Lower leg skin (tissue), 4 donors: ENCODE data around the gene VEGFC. TPM values are rescaled to one million over a fixed set of nuclear protein-coding genes. Genes with fewer than 3 reads are reported as not detected.

ENCODE experiments used
- DNase-seq, 2 donors: peaks; one replicate each; pipeline ENCODE4 v3.0.0-alpha.2; 2019; ENCODE audit warnings: low spot score in 2 of 2
- H3K4me3 ChIP-seq: fragments of 200-600 bp; sonication (generic); 2 replicates; pipeline ENCODE4 v1.5.1; 2017; ENCODE audit warnings: mild to moderate bottlenecking, low read depth; ENCODE audit not compliant: poor library complexity, severe bottlenecking
- POLR2A ChIP-seq, 2 donors: fragments of 450-650 bp; IDR thresholded peaks; one replicate each; pipeline ENCODE4 v1.6.1; 2016 to 2017; ENCODE audit warnings: antibody characterized with exemption in 2 of 2, mild to moderate bottlenecking in 1 of 2, moderate library complexity in 1 of 2
- WGBS, 2 donors: methylation state at CpG; one replicate each; pipeline ENCODE4 v1.1.5; 2018; 5-methylcytosine and 5-hydroxymethylcytosine counted together
- intact Hi-C: fragments of 100-400 bp; cut with DNase I; formaldehyde crosslinking; loops from one replicate; pipeline ENCODE4 v1.15.0; 2023; ENCODE audit warnings: low total_unique reads
- total RNA-seq, 4 donors: library from RNA; depleted of rRNA; stranded (reverse); fragments of >200 nt; gene quantifications; one replicate each; pipeline ENCODE4 v1.1.0, GENCODE V29; 2016
- TF ChIP-seq, protein P1 (sequence below), 3 donors: fragments of 450-650 bp; IDR thresholded peaks; one replicate each; pipeline ENCODE4 v1.5.1; 2016; ENCODE audit warnings: antibody characterized with exemption in 3 of 3, mild to moderate bottlenecking in 3 of 3, moderate library complexity in 2 of 3

The VEGFC gene
- total RNA-seq, 4 donors from 2014 or later: 1.4 to 6.1 (median 3.2) TPM

DNA sequence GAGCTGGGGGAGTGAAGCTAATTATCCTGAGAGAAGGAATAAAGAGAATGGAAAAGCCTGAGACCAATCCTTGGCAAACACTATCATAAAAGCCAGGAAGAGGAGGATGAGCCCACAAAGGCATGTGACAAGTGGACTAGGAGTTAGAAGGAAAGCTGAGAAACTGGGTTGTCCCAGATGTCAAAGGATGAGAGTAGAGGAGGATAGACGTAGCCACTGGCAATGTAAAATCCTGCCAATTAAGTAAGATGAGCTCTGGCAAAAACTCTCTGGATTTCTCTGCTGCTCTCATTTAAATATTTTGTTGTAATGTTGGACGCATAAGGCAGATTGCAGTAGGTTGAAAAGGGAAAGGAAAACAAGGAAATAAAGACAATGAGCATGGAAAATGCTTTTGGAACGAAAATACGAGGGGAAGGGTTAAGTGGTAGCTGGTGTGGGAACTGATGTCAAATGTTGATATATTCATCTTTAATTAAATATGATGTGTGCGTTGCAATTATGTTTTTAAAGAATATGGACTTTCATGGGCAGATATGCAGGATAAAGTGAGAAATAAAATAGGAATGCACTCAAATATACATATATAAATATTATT lies 14.2 kb upstream of the VEGFC start:
- WGBS, 2 donors: 76 to 85% methylated on average over 5 of the region's 5 CpGs
- TF ChIP-seq, protein P1, sequence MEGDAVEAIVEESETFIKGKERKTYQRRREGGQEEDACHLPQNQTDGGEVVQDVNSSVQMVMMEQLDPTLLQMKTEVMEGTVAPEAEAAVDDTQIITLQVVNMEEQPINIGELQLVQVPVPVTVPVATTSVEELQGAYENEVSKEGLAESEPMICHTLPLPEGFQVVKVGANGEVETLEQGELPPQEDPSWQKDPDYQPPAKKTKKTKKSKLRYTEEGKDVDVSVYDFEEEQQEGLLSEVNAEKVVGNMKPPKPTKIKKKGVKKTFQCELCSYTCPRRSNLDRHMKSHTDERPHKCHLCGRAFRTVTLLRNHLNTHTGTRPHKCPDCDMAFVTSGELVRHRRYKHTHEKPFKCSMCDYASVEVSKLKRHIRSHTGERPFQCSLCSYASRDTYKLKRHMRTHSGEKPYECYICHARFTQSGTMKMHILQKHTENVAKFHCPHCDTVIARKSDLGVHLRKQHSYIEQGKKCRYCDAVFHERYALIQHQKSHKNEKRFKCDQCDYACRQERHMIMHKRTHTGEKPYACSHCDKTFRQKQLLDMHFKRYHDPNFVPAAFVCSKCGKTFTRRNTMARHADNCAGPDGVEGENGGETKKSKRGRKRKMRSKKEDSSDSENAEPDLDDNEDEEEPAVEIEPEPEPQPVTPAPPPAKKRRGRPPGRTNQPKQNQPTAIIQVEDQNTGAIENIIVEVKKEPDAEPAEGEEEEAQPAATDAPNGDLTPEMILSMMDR (IDR thresholded peaks at IDR 0.05): no peak
- TF ChIP-seq POLR2A (IDR thresholded peaks at IDR 0.05): no peak
- no peak for DNase-seq
- intact Hi-C loops: no loop called here
- H3K4me3 ChIP-seq: no peak overlapping the region

DNA sequence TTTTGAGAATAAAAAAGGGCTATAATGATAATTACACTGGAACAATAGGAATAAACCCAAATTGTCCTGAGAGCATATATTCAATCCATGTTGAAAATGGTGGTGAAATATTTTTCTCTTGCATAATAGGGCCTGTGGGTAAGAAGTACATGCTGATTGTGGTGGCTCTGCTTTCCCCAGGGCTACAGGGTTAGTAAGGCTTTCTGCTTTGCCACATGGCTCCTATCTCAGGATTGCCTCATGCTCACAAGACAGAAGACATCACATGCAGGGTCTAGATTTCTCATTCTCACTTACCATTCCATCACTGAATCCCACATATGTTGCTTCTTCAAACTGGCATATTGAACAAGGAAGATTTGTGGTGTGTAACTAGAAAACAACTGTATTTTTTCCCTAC lies 12.4 kb upstream of the VEGFC start:
- no peak overlapping the region for H3K4me3 ChIP-seq
- intact Hi-C loops: no loop called here
- no peak for DNase-seq
- TF ChIP-seq, protein P1 (IDR thresholded peaks at IDR 0.05): no peak
- TF ChIP-seq POLR2A (IDR thresholded peaks at IDR 0.05): no peak

- TF ChIP-seq, protein P1 (IDR thresholded peaks at IDR 0.05): no peak
- TF ChIP-seq POLR2A (IDR thresholded peaks at IDR 0.05): no peak
- intact Hi-C loops: no loop called here
- no peak for DNase-seq
- no peak overlapping the region for H3K4me3 ChIP-seq
- WGBS, 2 donors: 0 to 25% methylated on average over 2 of the region's 2 CpGs
Measured at GRCh38 chr4:176800891-176801534, 8.3 kb upstream of the VEGFC start.

- intact Hi-C loops: no loop called here
- TF ChIP-seq, protein P1 (IDR thresholded peaks at IDR 0.05): no peak
- no peak for TF ChIP-seq POLR2A (IDR thresholded peaks at IDR 0.05)
- WGBS, 2 donors: 66 to 83% methylated on average over 2 of the region's 2 CpGs
- H3K4me3 ChIP-seq: no peak overlapping the region
- no peak for DNase-seq
Measured at GRCh38 chr4:176799653-176800052, 6.9 kb upstream of the VEGFC start.

GRCh38 chr4:176798540-176798939 lies 5.8 kb upstream of the VEGFC start:
- intact Hi-C loops: no loop called here
- no peak for TF ChIP-seq POLR2A (IDR thresholded peaks at IDR 0.05)
- TF ChIP-seq, protein P1 (IDR thresholded peaks at IDR 0.05): no peak
- DNase-seq: no peak
- 59 to 74% methylated on average over 1 of the region's 1 CpG for WGBS, 2 donors
- no peak overlapping the region for H3K4me3 ChIP-seq

GRCh38 chr4:176795441-176795840 lies 2.7 kb upstream of the VEGFC start:
- no peak for TF ChIP-seq POLR2A (IDR thresholded peaks at IDR 0.05)
- TF ChIP-seq, protein P1 (IDR thresholded peaks at IDR 0.05): no peak
- DNase-seq: no peak
- WGBS, 2 donors: 94 to 100% methylated on average over 1 of the region's 1 CpG
- no peak overlapping the region for H3K4me3 ChIP-seq
- intact Hi-C loops: no loop called here
